Pons (tissue), 1 donor: ENCODE data around the gene VPS35L.

ENCODE experiments used
- DNase-seq: peaks from one replicate; pipeline ENCODE4 v3.0.0-alpha.2; 2016; ENCODE audit warnings: low spot score

Gene VPS35L

GRCh38 chr16:19748389-19749168 is 193.1 kb downstream of the VPS35L start:
- no peak for DNase-seq

DNA sequence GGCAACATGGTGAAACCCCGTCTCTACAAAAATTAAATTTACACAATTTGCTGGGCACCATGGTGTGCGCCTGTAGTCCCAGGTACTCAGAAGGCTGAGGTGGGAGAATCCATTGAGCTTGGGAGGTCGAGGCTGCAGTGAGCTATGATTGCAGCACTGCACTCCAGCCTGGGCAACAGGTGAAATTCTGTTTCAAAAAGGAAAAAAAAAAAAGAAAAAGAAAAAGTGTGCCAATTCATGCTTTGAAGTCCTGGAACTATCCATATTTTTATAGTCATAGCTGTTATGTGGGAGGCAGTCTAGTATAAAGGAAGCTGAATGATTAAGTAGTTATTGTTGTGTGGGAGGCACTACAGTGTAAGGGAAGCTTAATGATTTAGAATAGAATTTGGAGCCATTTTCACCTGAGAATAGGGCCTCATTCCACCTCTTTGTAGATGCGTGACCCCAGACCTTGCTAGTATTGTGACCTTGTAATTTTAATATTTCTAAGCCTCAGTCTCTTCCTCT is 194.1 kb downstream of the VPS35L start:
- no peak for DNase-seq
